OCI-LY3 (cell line): ENCODE results near the gene RENBP.
A peak's percentile ranks its signal among the peaks of the same experiment; 100 is the strongest.

Experiments used
- H2AFZ ChIP-seq: fragments of 200-600, 300-600 bp; shearing (Covaris generic); 2 replicates; pipeline ENCODE4 v1.6.0; 2014; ENCODE audit warnings: antibody characterized with exemption, low read depth, low read length
- H3K27ac ChIP-seq: fragments of 200-600, 300-600 bp; sonication (generic); 2 replicates; pipeline ENCODE4 v1.5.1; 2014; ENCODE audit warnings: mild to moderate bottlenecking, low read length, moderate library complexity, mixed read lengths
- H3K27me3 ChIP-seq: fragments of 200-600, 300-600 bp; sonication (generic); 2 replicates; pipeline ENCODE4 v1.6.1; 2014; ENCODE audit warnings: low read depth, low read length, mixed read lengths
- H3K36me3 ChIP-seq: fragments of 200-600, 300-600 bp; sonication (generic); replicated peaks from 2 replicates; pipeline ENCODE3; 2014; ENCODE audit warnings: low read depth, low read length, mixed read lengths
- H3K4me1 ChIP-seq: fragments of 300-600, 200-600 bp; sonication (generic); 2 replicates; pipeline ENCODE4 v1.6.1; 2014; ENCODE audit warnings: low read length, mixed read lengths
- H3K4me2 ChIP-seq: fragments of 200-600, 300-600 bp; sonication (generic); 2 replicates; pipeline ENCODE4 v1.6.1; 2014; ENCODE audit warnings: low read length, mixed read lengths
- H3K4me3 ChIP-seq: fragments of 300-600, 200-600 bp; sonication (generic); 2 replicates; pipeline ENCODE4 v1.5.1; 2014; ENCODE audit warnings: antibody characterized with exemption, mild to moderate bottlenecking, low read length, moderate library complexity
- H3K79me2 ChIP-seq: fragments of 300-600, 200-600 bp; shearing (Covaris generic); 2 replicates; pipeline ENCODE4 v1.6.1; 2014; ENCODE audit warnings: mild to moderate bottlenecking, low read length, mixed read lengths
- H3K9ac ChIP-seq: fragments of 300-600, 200-600 bp; shearing (Covaris generic); 2 replicates; pipeline ENCODE4 v1.6.0; 2014; ENCODE audit warnings: mild to moderate bottlenecking, low read length, moderate library complexity
- H3K9me3 ChIP-seq: fragments of 200-600, 300-600 bp; shearing (Covaris generic); 2 replicates; pipeline ENCODE4 v1.6.1; 2014; ENCODE audit warnings: low read length, mixed read lengths; ENCODE audit not compliant: insufficient read depth
- H4K20me1 ChIP-seq: fragments of 200-600, 300-600 bp; sonication (generic); 2 replicates; pipeline ENCODE4 v1.6.1; 2016; ENCODE audit warnings: low read length, mixed read lengths; ENCODE audit not compliant: insufficient read depth
- CTCF ChIP-seq: fragments of 200-600, 300-600 bp; sonication (generic); IDR thresholded peaks from 2 replicates; pipeline ENCODE4 v1.5.1; 2014; ENCODE audit warnings: antibody characterized with exemption, low read length, low read depth
- EZH2phosphoT487 ChIP-seq: fragments of 200-600 bp; shearing (Covaris generic); IDR thresholded peaks from 2 replicates; pipeline ENCODE4 v1.6.1; 2018; ENCODE audit warnings: antibody characterized with exemption, mixed run types, low read depth

The RENBP gene

GRCh38 chrX:153926858-153927671 is 17.4 kb downstream of the RENBP start:
- peak overlapping the region; percentile 100 for H3K27ac ChIP-seq
- TF ChIP-seq CTCF (no peak), EZH2phosphoT487 (no peak)
- peak overlapping the region; percentile 100 for H3K4me3 ChIP-seq
- H3K27me3 ChIP-seq: no peaks in the 10 kb centered on the region
- H3K9ac ChIP-seq: peak overlapping the region; percentile 100
- peaks cover 20% of the 10 kb centered on the region for H4K20me1 ChIP-seq
- H2AFZ ChIP-seq: no peak overlapping the region
- peaks cover 24% of the 10 kb centered on the region for H3K36me3 ChIP-seq
- peak overlapping the region; percentile 100 for H3K4me2 ChIP-seq
- H3K9me3 ChIP-seq: no peaks in the 10 kb centered on the region
- peaks cover 33% of the 10 kb centered on the region for H3K4me1 ChIP-seq
- H3K79me2 ChIP-seq: peaks cover 57% of the 10 kb centered on the region

GRCh38 chrX:153926552-153926857 is 17.9 kb downstream of the RENBP start:
- Histone ChIP-seq H3K27me3 (no peaks in the 10 kb centered on the region), H3K4me3 (peak overlapping the region; percentile 100), H3K4me2 (peak overlapping the region; percentile 100), H3K36me3 (peaks cover 26% of the 10 kb centered on the region), H3K79me2 (peaks cover 57% of the 10 kb centered on the region), H2AFZ (no peak overlapping the region), H3K9ac (peak overlapping the region; percentile 100), H3K4me1 (peaks cover 33% of the 10 kb centered on the region), H3K27ac (peak overlapping the region; percentile 100), H3K9me3 (no peaks in the 10 kb centered on the region), H4K20me1 (peaks cover 26% of the 10 kb centered on the region)
- TF ChIP-seq CTCF: no peak
- TF ChIP-seq EZH2phosphoT487: no peak

GRCh38 chrX:153925739-153926551 is 18.5 kb downstream of the RENBP start, which contains the start of gene ARHGAP4:
ARHGAP4 (minus strand) TSS chrX:153926264; CDS start chrX:153926202, 62 bp downstream.
- Histone ChIP-seq H2AFZ (no peak within 1 kb of the TSS), H3K4me3 (peak within 1 kb of the TSS; percentile 100), H4K20me1 (peaks cover 27% of the 10 kb centered on the region), H3K4me1 (peaks cover 33% of the 10 kb centered on the region), H3K4me2 (peak within 1 kb of the TSS; percentile 100), H3K79me2 (peaks cover 62% of the 10 kb centered on the region), H3K27ac (peak within 1 kb of the TSS; percentile 100), H3K36me3 (peaks cover 32% of the 10 kb centered on the region), H3K9me3 (no peaks in the 10 kb centered on the region), H3K9ac (peak within 1 kb of the TSS; percentile 100), H3K27me3 (no peaks in the 10 kb centered on the region)
- TF ChIP-seq EZH2phosphoT487: no peak
- TF ChIP-seq CTCF: no peak

GRCh38 chrX:153925387-153925738 is 19.1 kb downstream of the RENBP start:
- Histone ChIP-seq H2AFZ (no peak overlapping the region), H3K9ac (peak overlapping the region; percentile 100), H3K4me3 (peak overlapping the region; percentile 100), H3K4me1 (peaks cover 33% of the 10 kb centered on the region), H3K79me2 (peaks cover 68% of the 10 kb centered on the region), H3K36me3 (peaks cover 38% of the 10 kb centered on the region), H3K27me3 (no peaks in the 10 kb centered on the region), H3K9me3 (no peaks in the 10 kb centered on the region), H4K20me1 (peaks cover 27% of the 10 kb centered on the region), H3K4me2 (peak overlapping the region; percentile 100), H3K27ac (peak overlapping the region; percentile 100)
- TF ChIP-seq CTCF (no peak), EZH2phosphoT487 (no peak)
